Epithelial cell of proximal tubule (primary cell): ENCODE measurements around the gene NACA. TPM values are rescaled to one million over a fixed set of nuclear protein-coding genes. Genes with fewer than 3 reads are reported as not detected.

Experiments used
- DNase-seq: peaks from one replicate; pipeline ENCODE4 v3.0.0-alpha.2; 2011; ENCODE audit warnings: low read depth
- H3K4me3 ChIP-seq: 2 replicates; pipeline ENCODE4 v1.5.1; 2011; ENCODE audit warnings: low read depth, mild to moderate bottlenecking, low read length
- CTCF ChIP-seq: conservative IDR thresholded peaks from 2 replicates; pipeline ENCODE4 v1.5.1; 2012; ENCODE audit warnings: low read depth, mild to moderate bottlenecking, low read length
- total RNA-seq: library from RNA; depleted of rRNA; stranded (reverse); fragments of >200 nt; gene quantifications from 2 replicates; pipeline ENCODE4 v1.2.3, GENCODE V29; 2015

NACA gene
- total RNA-seq, 1 donor from 2014 or later, result 1,115 TPM

GRCh38 chr12:56688129-56688845, 36.8 kb downstream of the NACA start, which contains the start of gene PTGES3:
TSS of gene PTGES3 (minus strand) at chr12:56688284. CDS start at chr12:56687999, 285 bp downstream.
- no peak for TF ChIP-seq CTCF
- peak within 1 kb of the TSS; percentile 100 for H3K4me3 ChIP-seq
- peak; percentile 81 for DNase-seq

GRCh38 chr12:56687223-56688128, 37.6 kb downstream of the NACA start:
- TF ChIP-seq CTCF, result no peak
- DNase-seq, result no peak
- H3K4me3 ChIP-seq, result peak overlapping the region; percentile 100

GRCh38 chr12:56684745-56685359, 40.2 kb downstream of the NACA start:
- no peak for DNase-seq
- no peak for TF ChIP-seq CTCF

GRCh38 chr12:56682323-56682722, 42.8 kb downstream of the NACA start:
- no peak for DNase-seq
- TF ChIP-seq CTCF, result no peak
- no peak overlapping the region for H3K4me3 ChIP-seq

More at GRCh38 chr12:56684745-56685359, 40.2 kb downstream of the NACA start:
- H3K4me3 ChIP-seq, result peak overlapping the region; percentile 100

GRCh38 chr12:56679883-56680575, 45.1 kb downstream of the NACA start:
- no peak for TF ChIP-seq CTCF
- DNase-seq, result no peak
- H3K4me3 ChIP-seq, result no peak overlapping the region

GRCh38 chr12:56678852-56679251, 46.2 kb downstream of the NACA start:
- DNase-seq, result no peak
- no peak overlapping the region for H3K4me3 ChIP-seq
- no peak for TF ChIP-seq CTCF
